K562 (cell line): Measurements from ENCODE around the gene SH3YL1. TPM values are rescaled to one million over a fixed set of nuclear protein-coding genes. Genes with fewer than 3 reads are reported as not detected.

ENCODE experiments used
- ATAC-seq: fragments of 200-7000 bp; cut with Tn5 transposase; 3 replicates; pipeline ENCODE4 v1.9.1; 2020; ENCODE audit warnings: moderate library complexity
- BruUV-seq: library from RNA; stranded (reverse); fragments of 400-500 nt; replicated peaks from 2 replicates; lab custom pipeline; 2021; lab: Mats Ljungman, UMichigan
- CTCF ChIA-PET: fragments of 300-600 bp; formaldehyde crosslinking; extraction: SDS; loops from one replicate; lab custom pipeline; 2021; ENCODE audit warnings: low intra/inter-chr PET ratio; lab: Yijun Ruan, JAX
- POLR2A ChIA-PET: fragments of 300-600, 350-650 bp; sonication (Branson Sonifier 250); formaldehyde crosslinking; extraction: SDS; loops from one replicate; lab custom pipeline; 2021; ENCODE audit warnings: antibody characterized with exemption, inconsistent platforms; lab: Yijun Ruan, JAX
- DNase-seq, 4 experiments: peaks; one replicate each; pipeline versions ENCODE4 v3.0.0 to v3.0.0-alpha.2; 2011 to 2018; ENCODE audit warnings: low spot score in 3 of 4, mixed read lengths in 3 of 4; ENCODE audit errors: extremely low read depth in 1 of 4
- FAIRE-seq: peaks from 2 replicates; lab custom pipeline; 2011; peaks lifted over from hg19 to GRCh38; lab: Jason Lieb, UNC
- H2AFZ ChIP-seq: 2 replicates; pipeline ENCODE4 v1.6.0; 2011; ENCODE audit warnings: low read depth, low read length, control low read depth, inconsistent platforms
- H3K27ac ChIP-seq: fragments of 200-600 bp; 3 replicates; pipeline ENCODE4 v1.8.0; 2011; ENCODE audit warnings: low read depth, mild to moderate bottlenecking, control low read depth, inconsistent platforms, low read length, moderate library complexity, mixed read lengths; ENCODE audit errors: extremely low read depth
- H3K27me3 ChIP-seq, 2 experiments: fragments of 300-600 bp in 1 of 2; 2 replicates in 1 of 2; 3 replicates in 1 of 2; pipeline versions ENCODE4 v1.6.0 to v1.8.0; 2011; ENCODE audit warnings: inconsistent platforms in 2 of 2, low read length in 2 of 2, mild to moderate bottlenecking in 1 of 2, mixed read lengths in 1 of 2, moderate library complexity in 1 of 2; ENCODE audit not compliant: control insufficient read depth in 2 of 2, insufficient read depth in 2 of 2
- H3K36me3 ChIP-seq: fragments of 300-600 bp; 3 replicates; pipeline ENCODE4 v1.8.0; 2011; ENCODE audit warnings: mild to moderate bottlenecking, low read length, inconsistent platforms; ENCODE audit not compliant: control insufficient read depth, insufficient read depth
- H3K4me1 ChIP-seq, 2 experiments: fragments of 200-600 bp in 1 of 2; replicated peaks in 1 of 2; 2 replicates in 1 of 2; 3 replicates in 1 of 2; pipeline versions ENCODE4 v1.5.1 to v1.8.0; 2011; ENCODE audit warnings: inconsistent platforms in 2 of 2, low read length in 2 of 2, mild to moderate bottlenecking in 1 of 2, mixed read lengths in 1 of 2, moderate library complexity in 1 of 2; ENCODE audit not compliant: control insufficient read depth in 2 of 2, insufficient read depth in 2 of 2
- H3K4me2 ChIP-seq: 2 replicates; pipeline ENCODE4 v1.6.1; 2011; ENCODE audit warnings: low read length, control low read depth, inconsistent platforms, mixed read lengths; ENCODE audit not compliant: insufficient read depth
- H3K4me3 ChIP-seq: fragments of 200-600 bp; sonication (generic), shearing (Covaris generic); 2 replicates; pipeline ENCODE4 v1.5.1; 2016; ENCODE audit warnings: control low read depth, inconsistent platforms
- H3K79me2 ChIP-seq: fragments of 200-600 bp; 3 replicates; pipeline ENCODE4 v1.8.0; 2011; ENCODE audit warnings: low read length, inconsistent platforms; ENCODE audit not compliant: control insufficient read depth, insufficient read depth
- H3K9ac ChIP-seq, 2 experiments: 2 replicates each; pipeline versions ENCODE4 v1.6.0 to v1.6.1; 2011; ENCODE audit warnings: low read depth in 2 of 2, low read length in 2 of 2, control low read depth in 1 of 2, inconsistent platforms in 1 of 2, mild to moderate bottlenecking in 1 of 2, mixed read lengths in 1 of 2; ENCODE audit not compliant: insufficient read depth in 1 of 2
- H3K9me1 ChIP-seq: one replicate; pipeline ENCODE4 v1.6.0; 2011; ENCODE audit warnings: inconsistent platforms, mild to moderate bottlenecking, low read length, moderate library complexity; ENCODE audit not compliant: control insufficient read depth, insufficient read depth
- H3K9me3 ChIP-seq: replicated peaks from 2 replicates; pipeline ENCODE4 v1.5.1; 2011; ENCODE audit warnings: low read depth, low read length, inconsistent platforms; ENCODE audit not compliant: control insufficient read depth, insufficient read depth
- H4K20me1 ChIP-seq: replicated peaks from 2 replicates; pipeline ENCODE4 v1.6.1; 2011; ENCODE audit warnings: low read length, inconsistent platforms, mixed read lengths; ENCODE audit not compliant: control insufficient read depth, insufficient read depth
- ARID2 ChIP-seq: fragments of 450-650 bp; IDR thresholded peaks from 2 replicates; pipeline ENCODE4 v1.6.1; 2017; ENCODE audit warnings: antibody characterized with exemption, mild to moderate bottlenecking
- DNMT1 ChIP-seq: fragments of 450-650 bp; IDR thresholded peaks from 2 replicates; pipeline ENCODE4 v1.6.1; 2016; ENCODE audit warnings: antibody characterized with exemption, mild to moderate bottlenecking
- ESRRA ChIP-seq: fragments of 450-650 bp; IDR thresholded peaks from 2 replicates; pipeline ENCODE4 v1.6.1; 2014; ENCODE audit warnings: low read depth, mild to moderate bottlenecking, moderate library complexity, borderline replicate concordance
- IRF9 ChIP-seq: fragments of 450-650 bp; IDR thresholded peaks from 2 replicates; pipeline ENCODE4 v1.6.1; 2016; ENCODE audit warnings: missing biosample characterization, missing genetic modification characterization
- KLF16 ChIP-seq: IDR thresholded peaks from 2 replicates; pipeline ENCODE4 v1.6.1; 2016; ENCODE audit warnings: antibody characterized with exemption
- L3MBTL2 ChIP-seq: fragments of 450-650 bp; IDR thresholded peaks from 2 replicates; pipeline ENCODE4 v1.6.1; 2016; ENCODE audit warnings: mild to moderate bottlenecking, moderate library complexity
- MAFG ChIP-seq: fragments of 450-650 bp; conservative IDR thresholded peaks from 2 replicates; pipeline ENCODE4 v1.6.1; 2016; ENCODE audit warnings: missing genetic modification characterization, missing compliant biosample characterization
- MEIS2 ChIP-seq: fragments of 450-650 bp; IDR thresholded peaks from 2 replicates; pipeline ENCODE4 v1.6.1; 2014; ENCODE audit warnings: mild to moderate bottlenecking; ENCODE audit not compliant: partially characterized antibody
- NRF1 ChIP-seq, 2 experiments: fragments of 450-650 bp; IDR thresholded peaks in 1 of 2; conservative IDR thresholded peaks in 1 of 2; 2 replicates each; pipeline ENCODE4 v1.6.1; 2014; ENCODE audit warnings: mild to moderate bottlenecking in 2 of 2
- POLR2B ChIP-seq: fragments of 450-650 bp; IDR thresholded peaks from 2 replicates; pipeline ENCODE4 v1.6.1; 2018; ENCODE audit warnings: low read depth; ENCODE audit not compliant: partially characterized antibody
- ZNF3 ChIP-seq: fragments of 250-450 bp; sonication (Bioruptor Pico); IDR thresholded peaks from 2 replicates; pipeline ENCODE4 v1.5.0; 2021; ENCODE audit warnings: mild to moderate bottlenecking, moderate library complexity
- WGBS: fragments of 100-300 bp; shearing (Covaris generic); methylation state at CpG from one replicate; pipeline ENCODE4 v1.1.6; 2016; ENCODE audit warnings: low coverage, mixed read lengths; ENCODE audit not compliant: insufficient coverage; ENCODE audit errors: missing lambda C conversion rate; 5-methylcytosine and 5-hydroxymethylcytosine counted together
- in situ Hi-C: fragments of 300-500 bp; cut with MboI; formaldehyde crosslinking; loops from 4 replicates; pipeline ENCODE4 v1.15.0; 2018; ENCODE audit warnings: inconsistent platforms, mixed read lengths
- intact Hi-C: fragments of 100-400 bp; cut with micrococcal nuclease; formaldehyde crosslinking; loops from 2 replicates; pipeline ENCODE4 v1.14.2; 2022
- polyA plus RNA-seq, 8 experiments: library from polyadenylated mRNA; depleted of rRNA in 4 of 8; stranded (reverse) in 5 of 8; unstranded in 3 of 8; fragments of >200 nt; fragmentation: Nextera tagmentation in 2 of 8; fragmentation: Illumina TruSeq in 1 of 8; extraction: Ambion mirVana in 2 of 8; extraction: Trizol in 1 of 8; gene quantifications; 2 replicates each; pipeline versions ENCODE4 v1.2.1 to v1.2.3, GENCODE V29; 2011 to 2014; ENCODE audit warnings: inconsistent platforms in 1 of 8, missing spikeins in 1 of 8
- total RNA-seq, 7 experiments: library from RNA; depleted of rRNA in 6 of 7; stranded (reverse); fragments of >200 nt in 6 of 7; fragmentation: Illumina TruSeq in 2 of 7; extraction: Trizol in 2 of 7; gene quantifications; 2 replicates each; pipeline versions ENCODE4 v1.2.1 to v1.2.3, GENCODE V29; 2011 to 2021; ENCODE audit warnings: low replicate concordance in 1 of 7
- TF ChIP-seq, protein P1 (sequence below): sonication (generic); formaldehyde crosslinking; IDR thresholded peaks from 2 replicates; pipeline ENCODE4 v1.9.0; 2022; ENCODE audit warnings: mild to moderate bottlenecking, missing genetic modification reagents
- TF ChIP-seq, protein P2 (sequence below): fragments of 450-650 bp; formaldehyde crosslinking; conservative IDR thresholded peaks from 2 replicates; pipeline ENCODE4 v1.4.0; 2022; ENCODE audit warnings: mild to moderate bottlenecking, missing genetic modification characterization

The SH3YL1 gene
- total and polyA plus RNA-seq, 9 of the 15 experiments (the other 6 are each of a cell fraction or from before 2014, with no cell fraction given): 3.9 to 7.8 (median 5.3) TPM

GRCh38 chr2:228115-228514 lies 35.7 kb downstream of the SH3YL1 start:
- H2AFZ ChIP-seq: no peak overlapping the region
- H3K9me1 ChIP-seq: no peaks in the 10 kb centered on the region
- H3K4me3 ChIP-seq: no peak overlapping the region
- POLR2A ChIA-PET: interaction anchor here (0.6 to 1.0 kb wide), 2 partner anchors 12 to 56 kb away, joined by 3 read pairs; no protein-coding TSS in a partner anchor
- H3K27ac ChIP-seq: no peak overlapping the region
- CTCF ChIA-PET: no interaction called here
- H3K9me3 ChIP-seq: no peaks in the 10 kb centered on the region
- H3K36me3 ChIP-seq: no peaks in the 10 kb centered on the region
- BruUV-seq: no TSS peak
- TF ChIP-seq DNMT1: no peak
- H3K9ac ChIP-seq: no peak overlapping the region
- WGBS: 15% methylated on average over 9 of the region's 9 CpGs
- in situ Hi-C loops: no loop called here
- no peak overlapping the region for H3K4me2 ChIP-seq
- FAIRE-seq (no peak), DNase-seq (no peak), ATAC-seq (no peak)
- no peaks in the 10 kb centered on the region for H3K79me2 ChIP-seq
- H3K27me3 ChIP-seq: no peaks in the 10 kb centered on the region; a peak in 1 of 5 replicates
- H4K20me1 ChIP-seq: no peaks in the 10 kb centered on the region
- intact Hi-C loops: no loop called here
- H3K4me1 ChIP-seq: no peaks in the 10 kb centered on the region; a peak in 1 of 5 replicates

GRCh38 chr2:223971-224760 lies 39.7 kb downstream of the SH3YL1 start:
- no TSS peak for BruUV-seq
- in situ Hi-C loops (no loop called here), intact Hi-C loops (no loop called here)
- FAIRE-seq: no peak
- peak in 2 of 4 experiments; percentile 17 to 49 for DNase-seq
- H3K4me2 ChIP-seq: no peak overlapping the region
- ChIA-PET POLR2A (no interaction called here), CTCF (no interaction called here)
- no peaks in the 10 kb centered on the region for H3K79me2 ChIP-seq
- H3K27me3 ChIP-seq: no peaks in the 10 kb centered on the region
- no peak overlapping the region for H3K27ac ChIP-seq
- no peaks in the 10 kb centered on the region for H3K9me3 ChIP-seq
- H3K4me1 ChIP-seq: no peaks in the 10 kb centered on the region; a peak in 1 of 5 replicates
- H3K9ac ChIP-seq: no peak overlapping the region
- no peaks in the 10 kb centered on the region for H3K36me3 ChIP-seq
- no peak overlapping the region for H3K4me3 ChIP-seq
- ATAC-seq: peak; percentile 81
- no peak overlapping the region for H2AFZ ChIP-seq
- WGBS: 2% methylated on average over 6 of the region's 6 CpGs
- H4K20me1 ChIP-seq: no peaks in the 10 kb centered on the region
- no peaks in the 10 kb centered on the region for H3K9me1 ChIP-seq
- no peak for TF ChIP-seq ZNF3 (CRISPR knock-in tag)
- no peak for TF ChIP-seq ESRRA
- TF ChIP-seq MAFG (tag): no peak
- TF ChIP-seq, protein P1, sequence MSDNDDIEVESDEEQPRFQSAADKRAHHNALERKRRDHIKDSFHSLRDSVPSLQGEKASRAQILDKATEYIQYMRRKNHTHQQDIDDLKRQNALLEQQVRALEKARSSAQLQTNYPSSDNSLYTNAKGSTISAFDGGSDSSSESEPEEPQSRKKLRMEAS (CRISPR knock-in tag): no peak
- peak; percentile 27 for TF ChIP-seq MEIS2
- no peak for TF ChIP-seq KLF16
- TF ChIP-seq POLR2B: no peak
- TF ChIP-seq IRF9 (tag): no peak
- TF ChIP-seq, protein P2, sequence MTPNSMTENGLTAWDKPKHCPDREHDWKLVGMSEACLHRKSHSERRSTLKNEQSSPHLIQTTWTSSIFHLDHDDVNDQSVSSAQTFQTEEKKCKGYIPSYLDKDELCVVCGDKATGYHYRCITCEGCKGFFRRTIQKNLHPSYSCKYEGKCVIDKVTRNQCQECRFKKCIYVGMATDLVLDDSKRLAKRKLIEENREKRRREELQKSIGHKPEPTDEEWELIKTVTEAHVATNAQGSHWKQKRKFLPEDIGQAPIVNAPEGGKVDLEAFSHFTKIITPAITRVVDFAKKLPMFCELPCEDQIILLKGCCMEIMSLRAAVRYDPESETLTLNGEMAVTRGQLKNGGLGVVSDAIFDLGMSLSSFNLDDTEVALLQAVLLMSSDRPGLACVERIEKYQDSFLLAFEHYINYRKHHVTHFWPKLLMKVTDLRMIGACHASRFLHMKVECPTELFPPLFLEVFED (CRISPR knock-in tag): no peak
- TF ChIP-seq L3MBTL2: 0 out of 2 replicates have a peak, but pooled peaks have one; percentile 26
- 0 out of 4 replicates have a peak, but pooled peaks of 1 of the 2 experiments have one; percentile 38 for TF ChIP-seq NRF1 (conservative IDR thresholded peaks at IDR 0.05 in 1 of 2, IDR thresholded peaks at IDR 0.05 in 1 of 2)
- no peak for TF ChIP-seq ARID2
